HEK293T (cell line): ENCODE data around the gene SLC40A1.

ENCODE experiments used
- BHLHE40 ChIP-seq: fragments of 450-650 bp; IDR thresholded peaks from 2 replicates; pipeline ENCODE4 v1.6.1; 2016; ENCODE audit warnings: mild to moderate bottlenecking, moderate library complexity, borderline replicate concordance
- FOXA1 ChIP-seq: fragments of 450-650 bp; IDR thresholded peaks from 2 replicates; pipeline ENCODE4 v1.6.1; 2016; ENCODE audit warnings: mild to moderate bottlenecking
- FOXM1 ChIP-seq: fragments of 450-650 bp; IDR thresholded peaks from 2 replicates; pipeline ENCODE4 v1.6.1; 2017; ENCODE audit warnings: mild to moderate bottlenecking, borderline replicate concordance
- NFRKB ChIP-seq: fragments of 450-650 bp; IDR thresholded peaks from 2 replicates; pipeline ENCODE4 v1.6.1; 2016; ENCODE audit warnings: mild to moderate bottlenecking, moderate library complexity
- PKNOX1 ChIP-seq: fragments of 450-650 bp; IDR thresholded peaks from 2 replicates; pipeline ENCODE4 v1.6.1; 2016
- SP1 ChIP-seq: fragments of 450-650 bp; IDR thresholded peaks from 2 replicates; pipeline ENCODE4 v1.6.1; 2017

GRCh38 chr2:189548666-189549448 is 31.7 kb downstream of the SLC40A1 start:
- TF ChIP-seq FOXM1 (no peak), SP1 (no peak), FOXA1 (no peak), PKNOX1 (no peak), BHLHE40 (no peak), NFRKB (no peak)
